DOHH2 (cell line): ENCODE measurements around the gene PZP.

Experiments used
- H3F3A ChIP-seq: fragments of 200-600 bp; sonication (generic), shearing (Covaris generic); 2 replicates; pipeline ENCODE4 v1.6.0; 2016; ENCODE audit warnings: antibody characterized with exemption, mild to moderate bottlenecking; ENCODE audit not compliant: control insufficient read depth, insufficient read depth
- H3K27ac ChIP-seq: fragments of 200-600 bp; sonication (generic); 2 replicates; pipeline ENCODE4 v1.5.1; 2014; ENCODE audit warnings: low read depth, mild to moderate bottlenecking, low read length, moderate library complexity
- H3K27me3 ChIP-seq: fragments of 200-600 bp; sonication (generic); 2 replicates; pipeline ENCODE4 v1.6.1; 2014; ENCODE audit warnings: mild to moderate bottlenecking, low read length, mixed read lengths; ENCODE audit not compliant: control insufficient read depth
- H3K36me3 ChIP-seq: fragments of 200-600 bp; sonication (generic); 2 replicates; pipeline ENCODE4 v1.6.1; 2014; ENCODE audit warnings: mild to moderate bottlenecking, low read length, moderate library complexity, mixed read lengths; ENCODE audit not compliant: control insufficient read depth
- H3K4me1 ChIP-seq: fragments of 200-600 bp; sonication (generic); 2 replicates; pipeline ENCODE4 v1.6.1; 2014; ENCODE audit warnings: mild to moderate bottlenecking, low read length, mixed read lengths; ENCODE audit not compliant: control insufficient read depth
- H3K4me2 ChIP-seq: fragments of 200-600 bp; sonication (generic); 2 replicates; pipeline ENCODE4 v1.6.0; 2014; ENCODE audit warnings: mild to moderate bottlenecking, low read length, moderate library complexity
- H3K4me3 ChIP-seq: fragments of 200-600 bp; sonication (generic); 2 replicates; pipeline ENCODE4 v1.5.1; 2014; ENCODE audit warnings: mild to moderate bottlenecking, low read length, mixed read lengths
- H3K79me2 ChIP-seq: fragments of 200-600 bp; sonication (generic); 2 replicates; pipeline ENCODE4 v1.6.1; 2014; ENCODE audit warnings: mild to moderate bottlenecking, low read length, mixed read lengths; ENCODE audit not compliant: control insufficient read depth
- H3K9me2 ChIP-seq: fragments of 200-600 bp; sonication (generic); replicated peaks from 2 replicates; pipeline ENCODE4 v1.6.1; 2014; ENCODE audit warnings: mild to moderate bottlenecking, low read length, mixed read lengths; ENCODE audit not compliant: control insufficient read depth
- H3K9me3 ChIP-seq: fragments of 200-600 bp; sonication (generic); 2 replicates; pipeline ENCODE4 v1.6.1; 2014; ENCODE audit warnings: antibody characterized with exemption, low read length, mixed read lengths; ENCODE audit not compliant: control insufficient read depth, insufficient read depth
- H4K20me1 ChIP-seq: fragments of 200-600 bp; sonication (generic); 2 replicates; pipeline ENCODE4 v1.6.0; 2014; ENCODE audit warnings: low read depth, mild to moderate bottlenecking, antibody characterized with exemption, low read length, moderate library complexity; ENCODE audit not compliant: control insufficient read depth, insufficient read depth
- EZH2phosphoT487 ChIP-seq: fragments of 200-600 bp; sonication (generic); IDR thresholded peaks from 2 replicates; pipeline ENCODE4 v1.6.1; 2017; ENCODE audit warnings: borderline replicate concordance, mild to moderate bottlenecking, antibody characterized with exemption, low read length, moderate library complexity, mixed read lengths
- TF ChIP-seq, protein P1 (sequence below): fragments of 200-600 bp; sonication (generic); IDR thresholded peaks from one replicate; pipeline ENCODE4 v1.5.1; 2014; ENCODE audit warnings: antibody characterized with exemption, mild to moderate bottlenecking, low read depth, low read length; ENCODE audit not compliant: poor library complexity, severe bottlenecking

PZP gene

DNA sequence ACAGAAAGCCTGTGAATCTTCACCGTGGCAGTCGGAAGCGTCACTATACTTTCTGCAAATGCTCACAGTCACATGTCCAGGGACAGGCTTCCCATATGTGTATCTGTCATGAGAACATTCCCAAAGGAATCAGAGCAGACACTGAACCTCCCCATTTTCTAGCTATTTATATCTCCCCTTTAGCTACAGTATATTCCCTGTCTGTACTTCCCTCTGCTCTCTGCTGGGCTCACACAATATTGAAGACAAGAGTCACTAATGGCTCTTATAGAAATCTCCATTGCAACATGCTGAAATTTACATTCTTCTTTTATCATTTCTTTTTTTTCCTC lies 100.7 kb downstream of the PZP start:
- Histone ChIP-seq H4K20me1 (no peaks in the 10 kb centered on the region), H3F3A (no peaks in the 10 kb centered on the region), H3K4me2 (no peak overlapping the region), H3K4me3 (no peak overlapping the region), H3K79me2 (no peaks in the 10 kb centered on the region), H3K27ac (no peak overlapping the region), H3K9me3 (no peaks in the 10 kb centered on the region), H3K4me1 (no peaks in the 10 kb centered on the region), H3K27me3 (peaks cover 9% of the 10 kb centered on the region; the same call in 1 of the 2 replicates), H3K9me2 (no peaks in the 10 kb centered on the region), H3K36me3 (no peaks in the 10 kb centered on the region)
- TF ChIP-seq, protein P1, sequence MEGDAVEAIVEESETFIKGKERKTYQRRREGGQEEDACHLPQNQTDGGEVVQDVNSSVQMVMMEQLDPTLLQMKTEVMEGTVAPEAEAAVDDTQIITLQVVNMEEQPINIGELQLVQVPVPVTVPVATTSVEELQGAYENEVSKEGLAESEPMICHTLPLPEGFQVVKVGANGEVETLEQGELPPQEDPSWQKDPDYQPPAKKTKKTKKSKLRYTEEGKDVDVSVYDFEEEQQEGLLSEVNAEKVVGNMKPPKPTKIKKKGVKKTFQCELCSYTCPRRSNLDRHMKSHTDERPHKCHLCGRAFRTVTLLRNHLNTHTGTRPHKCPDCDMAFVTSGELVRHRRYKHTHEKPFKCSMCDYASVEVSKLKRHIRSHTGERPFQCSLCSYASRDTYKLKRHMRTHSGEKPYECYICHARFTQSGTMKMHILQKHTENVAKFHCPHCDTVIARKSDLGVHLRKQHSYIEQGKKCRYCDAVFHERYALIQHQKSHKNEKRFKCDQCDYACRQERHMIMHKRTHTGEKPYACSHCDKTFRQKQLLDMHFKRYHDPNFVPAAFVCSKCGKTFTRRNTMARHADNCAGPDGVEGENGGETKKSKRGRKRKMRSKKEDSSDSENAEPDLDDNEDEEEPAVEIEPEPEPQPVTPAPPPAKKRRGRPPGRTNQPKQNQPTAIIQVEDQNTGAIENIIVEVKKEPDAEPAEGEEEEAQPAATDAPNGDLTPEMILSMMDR = no peak
- TF ChIP-seq EZH2phosphoT487 = no peak

DNA sequence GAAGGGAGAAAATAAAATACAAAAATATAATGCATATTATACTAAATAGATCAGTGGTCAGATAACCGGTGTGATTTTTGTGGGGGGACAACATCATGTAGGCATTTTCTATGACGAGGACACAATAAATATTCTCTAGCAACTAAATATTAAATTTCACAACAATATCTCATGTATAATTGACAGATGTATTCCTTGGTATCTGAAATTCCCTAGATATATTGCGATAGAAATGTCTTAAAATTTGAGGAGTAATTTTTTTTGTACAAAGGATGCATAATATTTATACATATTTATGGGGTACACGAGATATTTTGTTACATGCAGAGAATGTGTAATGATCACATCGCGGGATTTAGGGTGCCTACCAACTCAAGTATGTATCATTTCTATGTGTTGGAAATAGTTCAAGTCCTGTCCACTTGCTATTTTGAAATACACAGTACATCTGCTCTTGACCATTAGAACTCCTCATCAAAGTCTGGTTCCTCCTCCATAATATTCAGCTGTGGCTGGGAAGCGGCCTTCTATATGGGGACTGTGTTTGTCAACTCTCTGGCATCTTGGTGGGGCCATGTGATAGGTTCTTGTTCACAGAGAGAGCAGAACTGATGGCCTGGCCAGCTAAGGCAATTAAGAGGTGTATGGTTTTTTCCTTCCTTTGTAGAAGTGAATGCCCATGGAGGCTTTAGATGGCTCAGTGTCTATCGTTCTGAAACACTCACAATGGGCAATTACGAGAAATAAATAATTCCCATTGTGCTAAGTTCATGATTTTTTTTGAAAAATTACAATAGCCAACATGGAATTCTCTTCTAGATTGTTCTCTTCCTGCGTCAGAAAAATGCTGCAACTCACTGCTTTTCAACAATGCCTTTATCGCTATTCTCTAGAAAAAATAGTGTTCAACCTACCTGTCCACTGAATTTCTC lies 101.3 kb downstream of the PZP start:
- no peaks in the 10 kb centered on the region for H3F3A ChIP-seq
- H3K79me2 ChIP-seq = no peaks in the 10 kb centered on the region
- no peaks in the 10 kb centered on the region for H4K20me1 ChIP-seq
- H3K27me3 ChIP-seq = peaks cover 7% of the 10 kb centered on the region; the same call in 1 of the 2 replicates
- H3K4me2 ChIP-seq = no peak overlapping the region
- no peak overlapping the region for H3K4me3 ChIP-seq
- TF ChIP-seq, protein P1 = no peak
- H3K4me1 ChIP-seq = no peaks in the 10 kb centered on the region
- no peaks in the 10 kb centered on the region for H3K9me3 ChIP-seq
- no peaks in the 10 kb centered on the region for H3K9me2 ChIP-seq
- no peak overlapping the region for H3K27ac ChIP-seq
- H3K36me3 ChIP-seq = no peaks in the 10 kb centered on the region

DNA sequence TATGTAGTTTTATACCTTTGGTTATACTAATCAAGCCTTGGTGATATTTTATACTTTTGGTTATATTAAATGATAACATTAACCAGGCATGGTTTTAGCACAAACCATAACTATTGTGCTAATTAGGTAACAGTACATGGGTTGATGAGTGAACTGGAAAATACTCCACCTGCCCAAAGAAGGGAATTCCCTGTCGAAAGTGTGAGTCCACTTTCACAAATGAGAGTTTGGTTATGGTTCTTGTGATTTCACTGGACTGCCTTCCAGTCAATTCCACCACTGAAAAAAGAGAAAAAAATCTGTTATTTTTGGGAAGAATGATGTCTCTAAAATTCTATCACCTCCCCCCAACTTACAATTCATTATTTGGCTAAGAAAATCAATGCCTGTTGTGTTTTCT lies 102.1 kb downstream of the PZP start:
- Histone ChIP-seq H3K79me2 (no peaks in the 10 kb centered on the region), H3K4me3 (no peak overlapping the region)

More for the DNA sequence above, 102.1 kb downstream of the PZP start:
- no peak for TF ChIP-seq EZH2phosphoT487
- TF ChIP-seq, protein P1 = no peak
- H3K36me3 ChIP-seq = no peaks in the 10 kb centered on the region
- no peaks in the 10 kb centered on the region for H3K9me3 ChIP-seq
- no peaks in the 10 kb centered on the region for H4K20me1 ChIP-seq
- no peak overlapping the region for H3K4me2 ChIP-seq
- no peaks in the 10 kb centered on the region for H3K9me2 ChIP-seq
- no peaks in the 10 kb centered on the region for H3F3A ChIP-seq
- H3K27me3 ChIP-seq = peaks cover 5% of the 10 kb centered on the region; the same call in 1 of the 2 replicates
- no peak overlapping the region for H3K27ac ChIP-seq
- no peaks in the 10 kb centered on the region for H3K4me1 ChIP-seq
